Smooth muscle cell of the brain vasculature (primary cell): ENCODE data around the gene CLBA1.

Source experiments
- DNase-seq: peaks from one replicate; pipeline ENCODE4 v3.0.0-alpha.2; 2012; ENCODE audit warnings: low read depth, low spot score

The CLBA1 gene

DNA sequence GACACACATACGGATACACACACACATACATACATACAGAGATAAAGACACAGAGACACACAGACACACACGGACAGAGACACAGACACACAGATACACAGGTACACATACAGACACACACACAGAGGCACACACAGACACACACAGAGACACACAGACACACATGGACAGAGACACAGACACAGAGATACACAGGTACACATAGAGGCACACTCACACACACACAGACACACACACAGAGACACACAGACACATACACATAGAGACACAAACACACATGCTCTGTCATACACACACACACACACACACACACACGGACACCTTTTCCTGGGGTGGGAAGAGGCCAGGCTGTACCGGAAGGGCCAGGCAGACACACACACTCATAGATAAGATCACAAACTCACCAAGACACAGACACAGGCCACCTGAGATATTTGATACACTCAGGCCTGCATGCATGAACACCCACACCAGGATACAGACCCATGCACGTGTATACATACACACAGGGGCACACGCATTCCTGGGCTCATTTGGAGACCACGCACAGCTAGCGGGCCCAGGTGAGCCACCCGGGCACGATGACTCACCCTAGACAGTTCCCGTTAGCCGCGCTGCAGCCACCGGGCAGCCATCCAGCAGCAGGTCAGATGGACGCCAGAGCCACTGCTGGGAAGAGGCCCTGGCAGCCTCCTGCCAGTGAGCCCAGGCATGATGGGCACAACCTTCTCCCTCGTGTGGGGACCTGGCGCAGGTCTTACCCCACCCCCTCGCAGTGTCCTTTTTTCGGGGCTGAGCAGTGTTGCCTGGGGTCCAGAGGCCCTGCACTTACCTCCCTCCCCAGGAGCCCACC, 5.6 kb upstream of the CLBA1 start:
- DNase-seq = no peak

DNA sequence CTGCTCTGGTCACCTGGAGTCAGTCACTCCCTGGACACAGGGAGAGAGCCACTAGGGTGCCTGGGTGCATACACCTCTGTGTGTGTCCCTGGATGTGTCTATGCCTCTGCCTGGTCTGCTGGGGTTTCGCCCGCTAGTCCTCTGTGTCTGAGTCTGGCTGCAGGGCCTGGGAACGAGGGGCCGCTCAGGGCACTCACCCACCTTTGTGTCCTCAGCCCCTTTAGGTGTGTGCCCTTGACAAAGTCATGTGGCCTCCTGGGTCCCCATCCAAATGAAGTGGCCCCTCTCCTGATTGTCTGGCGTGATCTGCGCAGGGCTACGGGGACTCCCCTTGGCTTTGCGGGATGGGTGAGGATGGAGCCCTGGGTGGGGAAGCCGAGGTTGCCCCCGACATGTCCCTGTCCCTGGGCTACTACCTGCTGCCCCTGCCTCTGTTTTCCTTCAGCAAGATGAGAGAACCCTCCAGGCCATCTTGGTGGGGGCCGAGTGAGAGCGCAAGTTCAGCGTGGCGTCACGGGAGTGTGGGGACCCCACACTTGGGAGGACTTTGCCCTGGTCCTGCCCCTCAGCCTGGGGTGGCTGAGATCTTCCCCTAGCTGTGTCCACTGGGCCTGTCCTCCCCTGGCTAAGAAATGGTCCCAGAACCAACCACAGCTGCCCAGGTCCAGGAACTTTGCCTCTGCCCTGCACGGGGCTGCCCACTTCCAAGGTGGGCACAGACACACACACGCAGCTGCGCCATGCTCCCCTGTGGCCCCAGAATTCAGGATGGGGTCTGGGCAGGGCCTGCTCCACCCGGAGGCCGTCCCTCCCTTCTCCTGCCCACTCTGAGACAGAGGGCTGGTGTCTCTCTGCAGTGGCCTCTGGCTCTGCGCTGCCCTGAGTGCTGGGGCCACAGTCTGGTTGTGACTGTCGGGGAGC, 4.7 kb upstream of the CLBA1 start:
- DNase-seq = no peak

DNA sequence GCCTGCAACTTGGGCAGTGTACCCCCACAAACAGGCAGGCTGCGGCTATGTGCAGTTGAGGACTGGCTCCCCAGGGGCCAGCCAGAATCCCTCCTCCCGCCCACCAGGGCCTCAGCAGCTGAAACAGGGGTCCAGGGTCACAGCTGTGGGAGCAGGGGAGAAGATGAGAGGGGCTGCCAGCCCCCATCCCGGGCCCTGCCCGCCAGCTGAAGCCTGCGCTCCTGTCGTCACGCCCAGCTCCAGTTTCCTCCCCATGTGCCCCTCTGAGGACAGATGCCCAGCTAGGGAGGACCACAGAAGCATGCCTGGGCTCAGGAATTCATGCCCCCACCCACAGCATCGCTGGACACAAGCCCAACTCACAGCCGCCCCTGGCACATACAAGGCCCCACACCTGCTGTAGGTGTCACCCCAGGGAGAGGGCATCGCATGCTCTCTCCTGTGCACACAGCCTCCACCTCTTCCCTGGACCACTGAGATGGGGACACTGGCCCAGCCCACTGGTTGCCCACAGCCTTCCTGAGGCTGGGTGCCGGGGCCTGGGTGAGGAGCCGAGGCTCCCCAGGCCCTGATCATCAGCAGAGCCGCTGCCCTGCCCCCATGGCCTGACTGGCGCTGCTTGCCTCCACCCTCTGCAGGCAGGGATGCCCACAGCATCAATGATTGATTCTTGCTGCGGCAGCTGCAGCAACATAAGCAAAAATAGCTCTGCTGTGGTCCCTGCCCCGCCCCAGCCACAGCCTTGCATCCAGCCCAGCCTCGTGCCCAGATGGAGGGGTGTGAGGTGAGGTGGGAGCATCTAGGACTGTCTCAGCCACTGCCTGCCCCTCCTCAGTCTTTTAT, 3.7 kb upstream of the CLBA1 start:
- no peak for DNase-seq

DNA sequence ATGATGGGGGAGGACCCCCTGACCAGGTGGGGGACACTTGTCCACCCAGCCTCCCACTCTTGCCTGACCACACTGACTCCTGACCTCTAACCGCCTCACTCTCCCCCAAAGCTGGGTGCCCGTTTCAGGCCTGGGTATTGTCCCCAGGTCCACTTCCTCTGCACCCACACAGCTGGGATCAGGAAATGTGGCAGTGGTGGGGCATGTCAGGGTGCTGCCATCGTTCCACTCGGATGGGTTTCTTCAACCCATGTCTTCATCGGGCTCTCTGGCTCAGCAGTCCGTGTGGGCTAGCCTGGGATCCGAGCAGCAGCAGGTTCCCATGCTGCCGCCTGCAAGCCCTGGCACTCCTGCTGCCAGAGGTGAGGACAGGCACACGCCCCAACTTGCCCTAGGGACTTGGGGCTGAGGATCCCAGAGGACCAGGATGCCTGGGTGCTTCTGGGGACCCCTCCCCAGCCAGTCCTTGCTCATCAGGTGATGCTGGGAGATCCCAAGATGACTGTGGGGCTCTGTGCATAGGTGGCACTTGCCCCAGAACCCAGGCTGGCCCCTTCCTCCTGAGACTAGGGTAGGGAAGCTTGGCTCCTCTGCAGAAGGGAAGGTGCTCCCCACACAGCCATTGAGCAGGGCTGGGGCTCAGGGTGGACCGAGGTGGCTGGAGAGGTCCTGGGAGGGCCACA, 2.9 kb upstream of the CLBA1 start:
- no peak for DNase-seq

DNA sequence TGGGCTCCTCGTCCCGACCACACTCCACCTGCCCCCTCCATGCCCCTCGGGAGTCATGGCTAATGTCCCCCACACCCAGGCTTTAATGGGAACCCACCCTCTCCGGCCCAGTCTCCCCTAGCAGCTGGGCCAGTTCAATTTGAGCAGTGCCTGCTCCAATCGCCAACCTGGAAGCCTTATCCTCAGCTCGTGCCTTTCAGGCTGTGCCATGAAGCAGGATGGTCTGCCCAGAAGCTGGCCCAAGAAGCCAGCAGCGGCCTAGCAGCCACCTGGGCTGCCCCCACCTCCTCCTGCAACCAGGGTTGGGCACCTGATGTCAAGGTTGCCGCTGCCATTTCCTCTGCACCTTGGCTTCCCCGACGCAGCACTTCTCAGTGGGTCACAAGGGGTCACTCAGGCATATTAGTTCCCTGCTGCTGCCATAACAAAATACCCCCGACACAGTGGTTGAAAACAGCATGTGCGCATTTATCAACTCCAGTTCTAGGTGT, 2.3 kb upstream of the CLBA1 start:
- DNase-seq = no peak

DNA sequence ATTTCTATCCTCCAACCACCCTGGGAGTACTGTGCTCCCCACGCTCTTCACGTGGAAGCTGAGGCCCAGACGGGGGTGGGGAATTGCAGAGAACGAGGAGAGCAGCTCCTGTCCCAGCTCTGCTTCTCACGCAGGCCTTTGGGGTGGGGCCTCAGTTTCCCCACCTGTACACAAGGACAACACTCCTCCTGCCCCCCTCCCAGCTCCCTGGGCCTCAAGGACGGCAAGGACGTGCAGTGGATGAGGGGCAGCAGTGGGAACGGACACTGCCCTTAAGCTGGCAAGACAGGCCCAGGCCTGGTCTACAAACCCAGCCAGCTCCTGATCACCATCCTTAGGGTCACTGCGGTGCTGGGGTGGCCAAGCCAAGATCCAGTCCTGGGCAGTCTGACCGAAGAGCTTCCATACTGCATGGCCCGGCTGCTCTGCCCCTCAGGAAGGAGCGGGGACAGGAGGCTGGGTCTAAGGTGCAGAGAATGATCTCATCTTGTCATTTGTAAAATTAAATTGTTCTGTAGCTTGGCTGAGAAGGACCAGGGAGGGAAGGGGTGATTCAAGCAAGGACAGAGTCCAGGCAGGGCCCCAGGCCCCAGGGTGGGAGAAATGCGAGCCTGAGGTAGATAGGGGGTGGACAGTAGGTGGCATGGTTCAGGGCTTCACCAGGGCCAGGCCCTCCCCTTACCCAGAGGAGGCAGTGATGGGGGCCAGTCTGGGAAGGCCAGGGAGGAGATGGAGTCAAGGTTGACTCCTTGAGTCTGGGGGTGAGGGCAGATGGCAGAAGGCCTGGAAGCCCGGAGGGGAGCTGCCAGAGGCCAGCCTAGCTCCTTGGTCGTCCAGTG, 1.3 kb upstream of the CLBA1 start:
- no peak for DNase-seq

DNA sequence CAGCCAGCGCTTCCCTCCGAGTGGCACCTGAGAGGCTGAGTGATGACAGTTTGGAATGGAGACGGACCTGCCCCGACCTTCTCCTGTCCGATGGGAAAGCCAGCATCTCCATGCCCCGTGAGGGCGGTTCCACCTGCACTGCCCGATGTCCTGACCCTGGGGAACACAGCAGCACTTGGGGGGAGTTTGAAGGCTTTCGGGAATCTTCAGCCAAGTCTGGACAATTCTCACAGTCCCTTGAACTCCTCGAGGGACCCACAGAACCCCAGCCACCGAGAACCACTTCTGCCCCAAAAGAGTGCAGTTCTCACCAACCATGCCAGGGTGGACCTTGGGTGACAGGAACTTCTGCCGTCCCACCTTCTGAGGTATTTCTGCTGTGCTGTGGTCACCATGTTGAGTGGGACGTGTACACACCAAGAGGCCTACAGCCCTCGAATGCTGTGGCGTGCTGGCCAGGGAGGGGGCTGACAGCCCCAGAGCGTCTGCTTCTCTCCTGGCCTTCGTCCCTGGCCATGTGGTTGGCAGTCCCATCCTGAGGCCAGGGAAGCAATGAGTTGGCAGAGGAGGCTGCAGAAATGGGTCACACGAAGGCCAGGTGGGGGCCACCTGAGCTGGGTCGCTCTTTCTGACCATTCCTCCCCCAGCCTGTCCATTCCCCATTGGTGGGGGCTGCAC, 1.0 kb downstream of the CLBA1 start:
- DNase-seq = no peak

DNA sequence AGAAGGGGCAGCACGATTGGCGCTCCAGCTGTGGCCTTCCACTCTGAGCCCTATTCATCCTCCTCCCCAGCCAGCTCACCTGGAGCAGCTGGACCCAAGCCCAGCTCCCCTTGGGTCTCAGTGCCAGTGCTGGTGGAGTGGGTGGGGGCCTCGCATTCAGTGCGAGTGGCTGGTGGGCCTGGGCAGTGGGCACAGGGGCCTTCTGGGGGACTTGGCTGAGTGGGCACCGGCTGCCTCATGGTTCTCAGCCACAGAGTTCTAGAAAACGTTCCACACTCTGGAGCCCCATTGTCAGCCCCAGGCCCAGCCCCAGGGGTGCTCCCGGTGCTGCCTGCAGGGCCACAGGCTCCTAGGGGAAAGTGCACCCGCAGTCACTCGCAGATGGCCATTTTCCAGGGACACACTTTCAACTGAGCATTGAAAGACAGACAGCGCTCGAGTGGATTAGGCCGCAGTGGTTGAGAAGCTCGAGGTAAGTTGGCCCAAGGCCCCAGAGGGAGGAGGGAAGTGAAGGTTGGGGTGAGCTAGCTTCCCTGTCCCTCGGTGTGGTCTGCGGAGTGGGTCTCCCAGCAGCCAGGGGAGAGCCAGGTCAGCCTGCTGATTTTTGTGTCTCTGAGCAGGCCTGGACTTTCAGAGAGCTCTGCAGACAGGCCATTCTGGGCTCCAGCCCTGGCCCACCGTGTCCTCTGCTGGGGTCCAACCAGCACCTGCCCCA, 3.8 kb downstream of the CLBA1 start:
- no peak for DNase-seq

DNA sequence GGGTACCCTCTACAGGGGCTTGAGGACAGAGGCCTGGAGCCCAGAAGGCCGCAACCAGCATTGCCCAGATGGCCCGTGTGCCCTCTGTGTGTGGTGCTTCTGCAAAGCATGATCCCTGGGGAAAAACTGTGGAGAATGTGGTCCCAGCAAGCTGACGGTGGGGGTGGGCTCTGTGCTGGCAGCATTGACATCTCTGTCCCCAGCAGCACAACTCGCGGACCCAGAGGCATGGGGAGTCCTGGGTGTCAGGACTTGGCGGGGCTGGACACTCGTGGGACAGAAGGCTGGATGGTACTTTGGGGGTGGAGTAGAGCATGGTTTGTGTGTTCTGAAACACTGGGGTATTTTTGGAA, 4.3 kb downstream of the CLBA1 start:
- no peak for DNase-seq

DNA sequence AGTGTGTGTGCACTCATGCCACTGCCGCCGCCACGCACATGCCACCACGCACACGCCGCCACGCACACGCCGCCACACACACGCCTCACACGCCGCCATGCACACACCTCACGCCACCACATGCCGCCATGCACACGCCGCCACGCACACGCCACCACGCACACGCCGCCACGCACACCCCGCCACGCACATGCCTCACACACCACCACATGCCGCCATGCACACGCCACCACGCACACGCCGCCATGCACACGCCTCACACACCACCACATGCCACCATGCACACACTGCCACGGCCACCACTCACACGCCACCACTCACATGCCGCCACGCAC, 6.3 kb downstream of the CLBA1 start:
- DNase-seq = no peak

DNA sequence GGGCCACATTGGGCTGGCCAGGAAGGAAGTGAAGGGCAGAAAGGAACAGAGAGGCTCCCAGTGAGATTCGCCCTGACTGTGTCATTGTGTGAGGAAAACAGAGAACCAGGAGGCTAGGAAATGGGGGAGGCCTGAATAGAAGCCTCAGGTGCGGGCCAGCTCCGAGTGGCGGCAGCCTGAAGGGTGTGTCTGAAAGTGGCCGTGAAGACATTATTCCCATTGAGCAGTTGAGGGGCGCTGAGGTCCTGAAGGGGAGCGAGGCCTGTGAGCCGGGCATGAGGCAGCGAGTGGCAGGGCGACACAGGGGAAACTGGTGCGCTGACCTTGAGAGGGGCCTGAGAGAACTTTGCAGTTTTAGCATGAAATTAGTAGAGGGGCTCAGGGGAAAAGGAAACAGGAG, 6.9 kb downstream of the CLBA1 start:
- DNase-seq = no peak

DNA sequence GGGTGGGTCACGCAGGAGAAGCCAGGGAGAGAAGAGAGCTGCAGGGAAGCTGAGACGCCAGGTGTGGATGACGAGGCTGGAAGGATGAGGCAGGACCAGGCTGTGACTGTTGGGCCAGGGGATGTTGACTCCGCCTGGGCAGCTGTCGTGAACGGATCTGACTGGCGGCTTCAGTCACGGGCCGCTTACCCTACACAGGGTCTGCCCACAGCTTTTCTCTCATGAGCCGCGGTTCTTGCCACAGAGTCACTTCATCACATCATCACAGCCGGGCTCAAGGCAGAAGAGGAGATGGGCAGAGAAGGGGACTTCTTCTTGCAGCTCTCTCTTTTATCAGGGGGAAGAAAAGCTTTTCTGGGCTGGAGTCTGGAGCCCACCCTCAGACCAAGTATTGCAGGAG, 7.7 kb downstream of the CLBA1 start:
- DNase-seq = no peak

DNA sequence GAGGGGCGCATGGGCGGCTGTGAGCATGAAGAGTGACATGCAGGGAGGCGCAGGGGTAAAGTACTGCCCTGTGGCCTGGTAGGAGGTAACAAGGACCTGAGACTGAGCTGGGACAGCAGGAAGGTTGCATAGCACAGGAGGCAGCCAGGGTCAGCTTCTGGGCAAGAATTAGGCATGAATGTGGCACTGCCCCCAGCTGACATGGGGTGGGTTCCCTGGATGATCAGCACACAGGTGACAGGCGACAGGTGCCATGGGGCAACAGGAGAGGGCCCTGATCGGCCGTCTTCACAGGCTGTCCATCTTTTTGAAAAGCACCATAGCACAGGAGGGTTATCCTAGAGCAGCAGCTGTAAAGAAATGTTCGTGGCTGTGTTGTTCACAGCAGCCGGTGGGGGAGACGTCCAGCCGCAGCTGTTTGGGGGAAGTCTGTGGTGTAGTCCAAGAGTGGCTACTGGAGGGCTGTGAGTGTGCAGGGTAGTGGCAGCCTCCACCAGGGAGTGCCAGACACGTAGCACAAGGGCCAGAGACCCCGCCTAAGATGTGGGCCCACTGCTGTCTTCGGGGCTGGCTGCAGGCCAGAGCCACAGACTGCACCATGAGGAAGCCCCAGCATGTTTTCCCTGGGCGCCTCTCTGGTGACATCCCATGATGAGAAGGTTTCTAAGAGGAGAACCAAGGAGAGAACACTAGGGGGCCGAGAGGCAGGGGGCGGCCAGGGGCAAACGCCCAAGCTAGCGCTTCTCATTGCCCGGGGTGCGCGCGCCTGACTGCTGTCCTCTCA, 8.4 kb downstream of the CLBA1 start:
- DNase-seq = no peak

DNA sequence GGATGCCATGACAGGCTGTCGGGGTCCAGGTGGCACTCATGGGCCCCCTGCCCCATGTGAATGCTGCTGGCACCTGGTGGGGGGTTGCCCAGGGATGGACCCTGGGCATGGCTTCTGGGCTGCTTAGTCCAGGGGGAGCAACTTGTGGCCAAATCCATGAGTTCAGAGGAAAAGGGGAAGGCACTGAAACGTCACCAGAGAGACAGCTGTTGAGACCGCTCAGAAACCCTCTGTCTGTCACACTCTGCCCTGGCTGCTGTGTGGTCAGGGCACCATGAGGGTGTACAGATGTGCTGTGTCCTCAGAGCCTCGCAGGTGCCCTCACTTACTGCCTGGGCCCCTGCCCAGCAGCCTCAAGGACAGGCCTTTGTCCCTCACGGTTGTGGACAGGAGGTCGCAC, 9.4 kb downstream of the CLBA1 start:
- no peak for DNase-seq

DNA sequence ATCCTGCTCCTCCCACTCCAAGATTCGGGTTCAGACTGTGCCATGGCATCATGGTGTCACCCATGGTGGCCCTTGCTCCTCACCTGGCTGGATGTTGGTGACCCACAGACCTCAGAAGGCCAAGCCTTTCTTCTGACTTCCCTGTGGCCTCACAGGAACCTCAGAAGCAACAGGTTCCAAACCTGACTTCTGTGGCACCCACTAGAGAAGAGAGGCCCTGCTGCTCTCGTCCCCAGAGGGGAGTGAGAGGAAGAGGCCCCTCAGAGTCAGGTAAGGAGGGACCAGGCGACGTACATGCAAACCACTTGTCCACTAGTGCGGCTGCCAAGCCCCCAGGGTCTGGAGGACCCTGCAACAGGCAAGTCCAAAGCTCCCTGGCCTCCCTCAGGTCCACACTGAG, 10.4 kb downstream of the CLBA1 start:
- no peak for DNase-seq

DNA sequence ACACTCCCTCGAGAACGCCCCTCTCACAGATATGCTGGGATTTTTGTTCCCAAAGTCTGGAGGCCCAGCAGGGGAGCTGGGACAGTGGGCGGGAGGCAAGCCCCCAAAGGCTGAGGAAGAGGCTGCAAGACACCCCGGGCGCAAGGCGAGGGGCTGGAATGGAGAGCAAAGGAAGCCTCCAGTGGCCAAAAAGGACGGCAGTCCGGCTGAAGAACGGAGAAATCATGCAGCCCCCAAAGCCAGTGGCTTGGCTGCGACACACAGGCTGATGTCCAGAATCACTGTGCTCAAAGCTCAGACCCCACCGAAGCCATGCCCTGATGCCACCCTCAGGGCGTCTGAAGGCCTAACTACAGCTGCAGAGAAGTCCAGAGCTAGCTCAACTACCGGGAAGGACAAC, 10.9 kb downstream of the CLBA1 start:
- DNase-seq = no peak

DNA sequence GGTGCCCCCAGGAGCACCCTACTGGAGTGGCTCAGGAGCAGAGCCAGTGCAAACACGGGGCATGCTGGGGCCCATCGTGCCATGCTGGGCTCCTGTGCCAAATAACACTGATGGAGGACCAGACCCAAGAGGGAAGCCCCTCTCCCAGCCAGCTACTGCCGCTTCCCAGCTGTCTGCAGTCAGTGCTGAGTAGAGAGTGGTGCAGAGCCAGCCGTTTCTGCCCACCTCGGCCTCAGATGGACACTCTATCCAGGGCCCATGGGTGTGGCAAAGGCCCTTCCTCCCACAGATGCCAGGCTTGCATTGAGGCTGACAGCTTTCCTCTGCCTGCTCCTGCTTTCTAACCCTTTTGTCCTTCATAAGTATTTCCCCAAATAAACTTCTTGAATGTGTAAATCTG, 13.2 kb downstream of the CLBA1 start:
- DNase-seq = no peak

DNA sequence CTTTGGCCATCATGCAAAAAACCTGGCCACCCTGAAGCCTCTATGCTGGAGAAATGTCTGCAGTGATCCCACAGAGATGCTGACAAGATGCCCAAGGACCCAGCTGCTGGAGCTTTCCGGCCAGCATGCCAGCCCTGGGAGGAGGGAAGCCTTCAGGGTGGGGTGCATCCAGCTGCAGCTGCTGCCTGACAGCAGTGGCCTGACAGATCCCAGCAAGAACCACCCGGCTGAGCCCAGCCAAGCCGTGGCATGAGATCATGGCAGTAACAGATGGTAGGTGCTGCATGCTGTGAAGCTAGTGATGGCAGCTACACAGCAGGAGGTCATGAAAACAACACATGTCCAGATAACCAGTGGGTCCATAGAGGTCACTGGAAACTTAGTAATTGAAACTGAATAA, 13.8 kb downstream of the CLBA1 start:
- no peak for DNase-seq
